Heart right ventricle (tissue), 16 donors: Measurements from ENCODE around the gene ZWILCH. TPM values are rescaled to one million over a fixed set of nuclear protein-coding genes. Genes with fewer than 3 reads are reported as not detected.

Experiments used
- ATAC-seq, 8 donors: fragments of 200-7000 bp; cut with Tn5 transposase; one replicate each; pipeline ENCODE4 v1.9.1; 2020; ENCODE audit warnings: mild to moderate bottlenecking in 8 of 8, moderate library complexity in 8 of 8, moderate number of reproducible peaks in 1 of 8
- DNase-seq, 2 donors: peaks; one replicate each; pipeline ENCODE4 v3.0.0-alpha.2; 2020
- H3K27ac ChIP-seq, 10 donors: fragments of 200-600 bp; sonication (generic) in 2 of 10; one replicate each; pipeline versions ENCODE4 v1.5.0 to v1.8.0; 2020 to 2022; ENCODE audit warnings: mild to moderate bottlenecking in 3 of 10
- H3K27me3 ChIP-seq, 7 donors: fragments of 200-600 bp; one replicate each; pipeline ENCODE4 v1.8.0; 2021 to 2022; ENCODE audit warnings: mild to moderate bottlenecking in 2 of 7
- H3K36me3 ChIP-seq, 9 donors: fragments of 200-600 bp; sonication (generic) in 1 of 9; one replicate each; pipeline versions ENCODE4 v1.5.0 to v1.8.0; 2020 to 2022; ENCODE audit warnings: mild to moderate bottlenecking in 2 of 9
- H3K4me1 ChIP-seq, 9 donors: fragments of 200-600 bp; sonication (generic) in 1 of 9; one replicate each; pipeline versions ENCODE4 v1.5.0 to v1.8.0; 2020 to 2022; ENCODE audit warnings: mild to moderate bottlenecking in 4 of 9
- H3K4me3 ChIP-seq, 10 donors: fragments of 200-600 bp; sonication (generic) in 2 of 10; one replicate each; pipeline versions ENCODE4 v1.5.0 to v1.8.0; 2020 to 2022; ENCODE audit warnings: mild to moderate bottlenecking in 7 of 10, moderate library complexity in 2 of 10
- H3K9me3 ChIP-seq, 11 donors: fragments of 200-600 bp in 10 of 11; sonication (generic) in 2 of 11; one replicate each; pipeline versions ENCODE4 v1.5.0 to v1.8.0; 2013 to 2022; ENCODE audit warnings: mild to moderate bottlenecking in 2 of 11, control low read depth in 1 of 11, moderate library complexity in 1 of 11
- CTCF ChIP-seq, 9 donors: fragments of 200-600 bp; sonication (generic) in 2 of 9; IDR thresholded peaks; one replicate each; pipeline versions ENCODE4 v1.5.0 to v1.8.0; 2021 to 2022; ENCODE audit warnings: antibody characterized with exemption in 9 of 9, mild to moderate bottlenecking in 5 of 9, moderate library complexity in 1 of 9
- WGBS, 2 donors: extraction: QIAGEN DNeasy Blood & Tissue Kit; methylation state at CpG; one replicate each; pipeline ENCODE4 v1.1.7; 2013; ENCODE audit warnings: inconsistent platforms in 1 of 2; 5-methylcytosine and 5-hydroxymethylcytosine counted together
- intact Hi-C, 10 donors: fragments of 100-400 bp; cut with DNase I; formaldehyde crosslinking; loops; one replicate each; pipeline versions ENCODE4 v1.11.1 to v1.14.2; 2022
- polyA plus RNA-seq, 2 donors: library from polyadenylated mRNA; stranded (reverse); fragments of 200-250 nt; gene quantifications; one replicate each; pipeline ENCODE4 v1.2.3, GENCODE V29; 2013
- total RNA-seq, 10 donors: library from RNA; stranded (reverse); fragmentation: NEBNext Ultra II Directional in 3 of 10; extraction: Animal tissue kit (Norgen Biotek cat#: 25700) in 3 of 10; gene quantifications; one replicate each; pipeline versions ENCODE4 v1.2.1 to v1.2.4, GENCODE V29; 2021 to 2023
- donor health status: Arrhythmogenic right ventricular cardiomyopathy.
- donor health status: ischemic (EF 13 %, LVEDD 7.1; RV severe dilation, severe dysfunction).
- donor health status: healthy with polysubstance abuse.
- donor health status: DM: no; HTN: yes; CAD: no.
- donor health status: DM: no; HTN: no; CAD: no.
- donor health status: ischemic (EF 25% LVEDD 6.9; RV normal size, moderate dysfunction).
- donor health status: ischemic (EF 25% LVEDD 5.7; RV mildly dilated, moderate dysfunction).
- donor health status: healthy.
- donor health status: DM: yes; HTN: yes; CAD: no.
- donor health status: Ischemic cardiomyopathy.
- donor health status: ischemic (EF 35%, LVEDD 5.7; RV mildly dilated, moderate dysfunction).
- donor health status: nonischemic (EF 11% LVEDD 7.7; RV severe dilation, severe dysfunction).
- donor health status: DM: yes; HTN: yes; CAD: no.
- donor health status: PGD.
- donor health status: ischemic (EF 29% LVEDD 5.4; RV normal size, mild dysfunction).
- donor health status: nonischemic (EF 23%, LVEDD 6.1; RV moderate dilation, normal function).

Gene ZWILCH
- total and polyA plus RNA-seq, 12 donors: 1.5 to 6.6 (median 2.3) TPM

GRCh38 chr15:66590435-66590834 lies 85.3 kb downstream of the ZWILCH start:
- intact Hi-C loops: no loop called here
- H3K27ac ChIP-seq: no peak overlapping the region
- ATAC-seq: no peak
- no peak overlapping the region for H3K4me3 ChIP-seq
- H3K36me3 ChIP-seq: no peaks in the 10 kb centered on the region
- peaks cover 0 to 10% (median 0%) of the 10 kb centered on the region in 7 donors for H3K27me3 ChIP-seq
- no peak for TF ChIP-seq CTCF (IDR thresholded peaks at IDR 0.05)
- 85 to 86% methylated on average over 2 of the region's 2 CpGs for WGBS, 2 donors
- no peaks in the 10 kb centered on the region for H3K9me3 ChIP-seq
- DNase-seq: no peak
- peaks cover 0 to 11% (median 8%) of the 10 kb centered on the region in 9 donors for H3K4me1 ChIP-seq

GRCh38 chr15:66591322-66591862 lies 86.3 kb downstream of the ZWILCH start:
- intact Hi-C loops: no loop called here
- no peak overlapping the region for H3K27ac ChIP-seq
- H3K4me3 ChIP-seq: no peak overlapping the region
- no peaks in the 10 kb centered on the region for H3K9me3 ChIP-seq
- H3K4me1 ChIP-seq: peaks cover 0 to 11% (median 8%) of the 10 kb centered on the region in 9 donors
- DNase-seq (no peak), ATAC-seq (no peak)
- H3K27me3 ChIP-seq: peaks cover 0 to 2% (median 0%) of the 10 kb centered on the region in 7 donors
- WGBS, 2 donors: 86 to 92% methylated on average over 4 of the region's 4 CpGs
- TF ChIP-seq CTCF (IDR thresholded peaks at IDR 0.05): no peak
- H3K36me3 ChIP-seq: no peaks in the 10 kb centered on the region

- Histone ChIP-seq H3K4me1 (peaks cover 0 to 5% (median 3%) of the 10 kb centered on the region in 9 donors), H3K36me3 (no peaks in the 10 kb centered on the region), H3K4me3 (no peak overlapping the region), H3K27ac (no peak overlapping the region), H3K9me3 (no peaks in the 10 kb centered on the region), H3K27me3 (no peaks in the 10 kb centered on the region)
- DNase-seq (no peak), ATAC-seq (no peak)
- WGBS, 2 donors: 78 to 79% methylated on average over 12 of the region's 12 CpGs
- intact Hi-C loops: no loop called here
- no peak for TF ChIP-seq CTCF (IDR thresholded peaks at IDR 0.05)
Observed at GRCh38 chr15:66592505-66593218, 87.5 kb downstream of the ZWILCH start.

- no peak for TF ChIP-seq CTCF (IDR thresholded peaks at IDR 0.05)
- no peak for DNase-seq
- ATAC-seq: no peak
Observed at GRCh38 chr15:66593219-66593780, 88.2 kb downstream of the ZWILCH start.

More at GRCh38 chr15:66593219-66593780, 88.2 kb downstream of the ZWILCH start:
- intact Hi-C loops: no loop called here
- H3K27ac ChIP-seq: no peak overlapping the region
- WGBS, 2 donors: 60 to 64% methylated on average over 3 of the region's 3 CpGs
- H3K9me3 ChIP-seq: no peaks in the 10 kb centered on the region
- H3K36me3 ChIP-seq: no peaks in the 10 kb centered on the region
- H3K4me1 ChIP-seq: no peaks in the 10 kb centered on the region
- no peak overlapping the region for H3K4me3 ChIP-seq
- H3K27me3 ChIP-seq: no peaks in the 10 kb centered on the region
